Vagina (tissue), 2 donors: Measurements from ENCODE around the gene DLX2.

Experiments used
- CTCF ChIP-seq, 3 experiments: fragments of 450-650 bp in 2 of 3; fragments of 200-600 bp in 1 of 3; sonication (generic) in 1 of 3; IDR thresholded peaks; one replicate each; pipeline ENCODE4 v1.5.1; 2017 to 2019; ENCODE audit warnings: antibody characterized with exemption in 3 of 3, mild to moderate bottlenecking in 2 of 3, moderate library complexity in 2 of 3
- POLR2AphosphoS5 ChIP-seq, 2 donors: sonication (generic); formaldehyde crosslinking; IDR thresholded peaks; one replicate each; pipeline ENCODE4 v1.9.0; 2017; ENCODE audit warnings: antibody characterized with exemption in 2 of 2, mild to moderate bottlenecking in 2 of 2, low read depth in 1 of 2; ENCODE audit not compliant: insufficient read depth in 1 of 2

GRCh38 chr2:172134270-172134669 is 31.6 kb upstream of the DLX2 start:
- TF ChIP-seq CTCF (IDR thresholded peaks at IDR 0.05) (no peak), POLR2AphosphoS5 (IDR thresholded peaks at IDR 0.05; ENCODE audit: insufficient read depth in 1 of 2, low read depth in 1 of 2) (no peak)
